Activated CD8-positive, alpha-beta memory T cell treated with anti-CD3 and anti-CD28 coated beads, Interleukin-2, amount 10 ng/mL, durations not matched to agents 7 days and 5 days (primary cell): ENCODE data around the gene GLRX. TPM values are rescaled to one million over a fixed set of nuclear protein-coding genes. Genes with fewer than 3 reads are reported as not detected.
A peak's percentile ranks its signal among the peaks of the same experiment; 100 is the strongest.

Experiments used
- ATAC-seq: fragments of 150-1000 bp; cut with Tn5 transposase; one replicate; pipeline ENCODE4 v1.10.0; 2021; ENCODE audit warnings: moderate library complexity
- CTCF ChIA-PET: fragments of 350-600 bp; sonication (Branson Sonifier 250); formaldehyde crosslinking; loops from one replicate; lab custom pipeline; 2021; ENCODE audit warnings: antibody characterized with exemption; lab: Charles Lee
- DNase-seq: peaks from one replicate; pipeline ENCODE4 v3.0.0-alpha.2; 2020
- H3K27ac Mint-ChIP-seq: one replicate; pipeline ENCODE4 v1.8.0; 2021; ENCODE audit warnings: mild to moderate bottlenecking, mixed read lengths
- H3K27me3 Mint-ChIP-seq: one replicate; pipeline ENCODE4 v1.8.0; 2021; ENCODE audit warnings: mixed read lengths
- H3K36me3 Mint-ChIP-seq: one replicate; pipeline ENCODE4 v1.8.0; 2021; ENCODE audit warnings: mild to moderate bottlenecking, mixed read lengths
- H3K4me1 Mint-ChIP-seq: one replicate; pipeline ENCODE4 v1.8.0; 2021; ENCODE audit warnings: mixed read lengths
- H3K4me3 Mint-ChIP-seq: one replicate; pipeline ENCODE4 v1.8.0; 2021; ENCODE audit warnings: mild to moderate bottlenecking, moderate library complexity, mixed read lengths
- H3K9me3 Mint-ChIP-seq: one replicate; pipeline ENCODE4 v1.8.0; 2022; ENCODE audit warnings: low read depth, mixed read lengths
- total RNA-seq, 2 experiments: library from RNA; stranded (reverse); gene quantifications; one replicate each; pipeline ENCODE4 v1.2.3, GENCODE V29; 2021

Gene GLRX
- total RNA-seq, 2 experiments from 2014 or later = 65.3 to 67.1 TPM

DNA sequence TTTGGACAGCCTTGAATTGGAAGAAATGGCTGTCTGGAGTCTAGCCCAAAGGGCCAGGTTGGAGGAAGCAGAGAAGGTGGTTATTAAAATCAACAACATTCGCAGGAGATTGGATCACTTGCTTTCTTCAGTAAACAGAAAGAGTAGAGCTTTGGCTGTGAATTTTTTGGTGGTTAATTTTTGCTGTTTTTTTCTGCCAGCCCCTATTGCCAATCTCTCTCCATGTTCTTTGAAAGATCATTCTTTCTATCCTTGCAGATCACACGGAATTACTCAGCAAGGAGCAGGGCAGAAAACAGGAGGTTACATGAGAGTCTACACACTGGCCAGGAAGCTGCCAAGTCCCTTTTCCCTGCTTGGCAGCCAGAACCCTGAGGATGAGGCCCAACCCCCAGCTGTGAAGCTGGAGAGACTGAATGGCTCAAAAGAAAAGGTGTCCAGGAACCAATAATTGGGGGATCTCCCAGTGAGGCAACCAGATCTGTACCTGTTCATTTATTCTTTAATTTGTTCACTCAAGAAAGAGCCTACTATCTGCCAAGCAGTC lies 13.0 kb downstream of the GLRX start:
- ATAC-seq (no peak), DNase-seq (no peak)
- H3K4me1 Mint-ChIP-seq = peaks cover 55% of the 10 kb centered on the region
- H3K27me3 Mint-ChIP-seq = no peaks in the 10 kb centered on the region
- CTCF ChIA-PET = interaction anchor here (0.9 to 9.8 kb wide), 8 partner anchors 12 to 189 kb away, joined by 3 to 93 read pairs (median 4); partner anchors contain the start of gene GLRX
- peak overlapping the region; percentile 86 for H3K27ac Mint-ChIP-seq
- peak overlapping the region; percentile 28 for H3K4me3 Mint-ChIP-seq
- H3K36me3 Mint-ChIP-seq = peaks cover 16% of the 10 kb centered on the region
- no peaks in the 10 kb centered on the region for H3K9me3 Mint-ChIP-seq

DNA sequence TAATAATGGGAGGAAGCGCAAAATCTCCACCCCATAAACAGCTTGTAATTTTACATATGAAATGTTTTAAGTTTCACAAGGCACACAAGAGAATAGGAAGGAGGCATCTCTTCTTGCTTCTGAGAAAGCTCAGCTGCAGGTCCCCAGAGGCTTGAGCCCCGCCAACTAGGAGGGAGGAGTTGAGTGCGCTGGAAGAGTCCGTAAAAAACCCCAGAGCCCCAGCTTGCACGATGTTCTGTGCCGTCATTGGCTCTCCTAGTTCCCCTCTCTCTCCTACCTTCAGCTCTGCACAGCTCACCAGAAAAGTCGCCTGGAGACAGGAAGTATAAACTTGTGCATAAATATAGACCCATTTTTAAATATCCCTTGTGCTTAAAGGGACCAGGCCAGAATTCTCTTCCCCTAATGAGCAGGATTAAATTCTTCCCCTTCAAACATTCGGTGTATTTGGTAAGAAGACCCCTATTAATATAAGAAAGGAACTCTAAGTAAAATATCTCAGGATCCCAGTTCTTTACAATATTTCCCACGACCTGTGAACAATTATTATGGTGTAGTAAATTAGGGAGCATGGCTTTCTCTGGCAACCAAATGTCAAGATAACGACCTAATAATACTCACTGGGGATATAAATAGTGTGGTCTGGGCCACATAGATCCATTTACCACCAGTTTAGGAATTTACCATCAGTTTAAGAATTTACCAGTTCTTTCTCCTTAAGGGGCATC lies 13.7 kb downstream of the GLRX start:
- Mint-ChIP-seq H3K36me3 (peaks cover 11% of the 10 kb centered on the region), H3K27me3 (no peaks in the 10 kb centered on the region), H3K9me3 (no peaks in the 10 kb centered on the region), H3K27ac (peak overlapping the region; percentile 86), H3K4me3 (peak overlapping the region; percentile 45), H3K4me1 (peaks cover 55% of the 10 kb centered on the region)
- peak; percentile 100 for ATAC-seq
- DNase-seq = peak; percentile 91
- CTCF ChIA-PET = interaction anchor here (0.7 to 9.8 kb wide), 8 partner anchors 13 to 40 kb away, joined by 3 to 93 read pairs (median 4); partner anchors contain the start of gene GLRX

DNA sequence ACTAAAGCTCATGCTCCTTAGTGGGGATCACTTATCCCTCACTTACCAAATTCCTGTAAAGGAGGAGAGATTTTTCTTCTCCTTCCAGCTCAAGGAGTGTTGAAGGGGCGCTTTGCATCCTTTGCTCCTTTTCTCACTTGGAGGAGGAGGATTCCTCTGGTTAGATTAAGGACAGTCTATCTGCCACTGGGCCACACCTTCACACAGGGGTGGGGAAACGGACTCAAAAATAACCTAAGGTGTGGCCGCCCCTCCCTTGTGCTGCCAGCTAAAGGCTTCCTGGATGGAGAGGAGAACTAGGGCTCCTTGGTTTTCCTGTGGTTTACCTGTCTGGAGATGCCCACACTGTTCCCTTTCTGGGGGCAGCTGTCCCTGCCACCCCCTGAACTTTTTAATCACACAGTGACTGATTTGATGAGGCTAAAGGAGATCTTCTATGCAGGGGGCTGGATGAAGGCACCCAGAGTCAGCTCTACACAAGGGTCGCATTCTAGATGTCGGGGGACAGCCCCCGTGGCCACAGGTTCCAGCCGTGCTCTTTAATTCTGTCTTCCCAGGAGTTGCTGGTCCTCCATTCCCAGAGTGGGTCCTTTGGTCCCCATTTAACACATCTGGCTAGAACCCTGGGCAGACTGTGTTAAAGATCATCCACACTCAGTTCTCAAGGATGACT lies 14.4 kb downstream of the GLRX start:
- Mint-ChIP-seq H3K9me3 (no peaks in the 10 kb centered on the region), H3K4me3 (peak overlapping the region; percentile 45), H3K27ac (peak overlapping the region; percentile 86), H3K4me1 (peaks cover 51% of the 10 kb centered on the region), H3K36me3 (peaks cover 7% of the 10 kb centered on the region), H3K27me3 (no peaks in the 10 kb centered on the region)
- DNase-seq (no peak), ATAC-seq (no peak)
- CTCF ChIA-PET = interaction anchor here (0.7 to 9.8 kb wide), 9 partner anchors 14 to 153 kb away, joined by 3 to 93 read pairs (median 3); partner anchors contain the start of gene GLRX

DNA sequence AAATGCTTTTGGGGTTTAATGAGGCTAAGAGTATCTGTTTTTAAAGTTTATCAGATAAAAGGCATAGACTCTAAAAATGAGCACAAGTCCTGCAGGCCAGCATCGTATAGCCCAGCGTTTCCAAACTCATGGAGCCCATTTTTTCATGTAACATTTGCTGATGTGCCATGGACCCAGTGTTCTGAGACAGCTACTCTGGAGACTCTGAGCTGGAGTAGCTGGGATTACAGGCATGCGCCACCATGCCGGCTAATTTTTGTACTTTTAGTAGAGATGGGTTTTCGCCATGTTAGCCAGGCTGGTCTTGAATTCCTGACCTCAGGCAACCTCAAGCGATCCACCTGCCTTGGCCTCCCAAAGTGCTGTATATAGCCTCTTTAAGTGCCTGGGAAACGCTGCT lies 15.8 kb downstream of the GLRX start:
- ATAC-seq (no peak), DNase-seq (no peak)
- Mint-ChIP-seq H3K27me3 (no peaks in the 10 kb centered on the region), H3K4me1 (peaks cover 41% of the 10 kb centered on the region), H3K4me3 (no peak overlapping the region), H3K27ac (no peak overlapping the region), H3K36me3 (peaks cover 4% of the 10 kb centered on the region), H3K9me3 (no peaks in the 10 kb centered on the region)
- CTCF ChIA-PET = interaction anchor here (0.8 to 9.8 kb wide), 3 partner anchors 15 to 37 kb away, joined by 3 to 93 read pairs (median 44); partner anchors contain the start of gene GLRX

DNA sequence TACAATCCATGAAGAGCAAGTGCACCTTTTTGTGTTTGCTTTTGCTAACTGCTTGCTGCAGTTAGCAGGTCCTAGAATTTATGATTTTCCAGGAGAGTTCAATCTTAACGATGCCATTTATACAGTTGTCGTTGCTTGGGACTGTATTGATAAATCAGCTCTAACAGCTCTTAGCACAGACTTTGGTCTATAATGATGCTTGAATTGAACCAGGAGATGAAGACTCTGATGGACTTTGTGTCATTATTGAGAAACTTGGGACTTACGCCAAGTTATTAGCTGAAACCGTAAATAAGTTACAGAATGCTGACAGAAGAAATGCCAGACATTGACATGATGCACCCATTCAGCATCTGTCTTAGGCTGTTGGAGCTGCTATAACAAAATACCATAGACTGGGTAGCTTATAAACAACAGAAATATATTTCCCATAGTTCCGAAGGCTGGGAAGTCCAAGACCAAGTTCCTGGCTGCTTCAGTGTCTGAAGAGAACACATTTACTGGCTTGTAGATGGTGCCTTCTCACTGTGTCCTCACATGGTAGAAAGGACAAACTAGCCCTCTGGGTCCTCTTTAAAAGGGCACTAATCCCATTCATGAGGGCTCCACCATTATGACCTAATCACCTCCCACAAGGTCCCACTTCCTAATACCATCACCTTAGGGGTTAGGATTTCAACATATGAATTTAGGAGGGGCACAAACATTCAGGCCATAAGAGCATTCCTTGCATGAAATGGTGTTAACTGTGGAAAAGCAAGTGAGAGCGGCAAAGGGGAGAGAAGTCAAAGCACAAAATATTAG lies 17.6 kb downstream of the GLRX start:
- Mint-ChIP-seq H3K36me3 (peaks cover 5% of the 10 kb centered on the region), H3K27ac (no peak overlapping the region), H3K9me3 (no peaks in the 10 kb centered on the region), H3K4me3 (no peak overlapping the region), H3K4me1 (peaks cover 23% of the 10 kb centered on the region), H3K27me3 (no peaks in the 10 kb centered on the region)
- CTCF ChIA-PET = interaction anchor here (5.9 to 9.8 kb wide), 2 partner anchors 17 to 23 kb away, joined by 44 to 93 read pairs; partner anchors contain the start of gene GLRX
- no peak for ATAC-seq
- DNase-seq = no peak

DNA sequence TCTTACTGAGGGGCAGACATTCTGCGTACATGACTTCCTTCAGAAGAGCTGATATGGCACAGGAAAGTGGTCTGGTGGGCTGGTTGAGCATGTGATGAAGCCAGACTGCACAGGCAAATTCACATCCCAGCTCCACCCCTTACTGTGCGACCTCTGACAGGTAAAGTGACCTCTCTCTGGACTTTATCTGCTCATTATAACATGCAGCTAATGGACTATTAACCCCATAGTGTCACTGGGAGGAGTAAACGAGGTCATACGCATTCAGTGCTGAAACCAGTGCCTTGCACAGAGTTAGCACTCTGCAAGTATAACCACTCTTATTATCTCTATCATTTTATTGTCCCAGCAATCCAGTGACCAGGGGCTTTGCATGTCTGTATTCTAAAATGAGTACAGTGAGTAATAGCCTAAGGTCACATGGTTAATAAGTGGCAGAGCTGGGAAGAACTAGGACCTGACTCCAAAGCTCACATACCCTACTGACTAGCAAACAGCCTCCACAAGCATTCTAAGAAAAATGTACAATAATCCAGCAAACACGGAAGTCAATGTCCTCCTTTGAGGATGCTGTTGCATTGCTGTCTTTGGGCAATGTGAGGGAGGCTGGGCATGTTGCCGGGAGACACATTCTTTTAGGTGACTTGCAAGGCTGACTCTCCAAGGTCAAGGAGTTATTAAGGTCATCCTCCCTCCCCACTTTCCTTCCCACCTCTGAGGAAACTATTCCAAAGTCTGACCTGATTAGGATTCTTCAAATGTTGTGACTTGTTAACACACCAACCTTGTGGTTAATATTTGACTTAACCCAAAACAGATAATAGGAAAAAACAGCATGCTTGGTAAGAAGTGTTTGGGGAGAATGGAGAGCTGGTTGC lies 19.0 kb downstream of the GLRX start:
- Mint-ChIP-seq H3K9me3 (no peaks in the 10 kb centered on the region), H3K27ac (no peak overlapping the region), H3K4me1 (peaks cover 15% of the 10 kb centered on the region), H3K36me3 (peaks cover 5% of the 10 kb centered on the region), H3K4me3 (no peak overlapping the region), H3K27me3 (no peaks in the 10 kb centered on the region)
- ATAC-seq (no peak), DNase-seq (no peak)
- CTCF ChIA-PET = interaction anchor here (1.6 to 9.8 kb wide), 3 partner anchors 18 to 22 kb away, joined by 6 to 93 read pairs (median 44); partner anchors contain the start of gene GLRX

DNA sequence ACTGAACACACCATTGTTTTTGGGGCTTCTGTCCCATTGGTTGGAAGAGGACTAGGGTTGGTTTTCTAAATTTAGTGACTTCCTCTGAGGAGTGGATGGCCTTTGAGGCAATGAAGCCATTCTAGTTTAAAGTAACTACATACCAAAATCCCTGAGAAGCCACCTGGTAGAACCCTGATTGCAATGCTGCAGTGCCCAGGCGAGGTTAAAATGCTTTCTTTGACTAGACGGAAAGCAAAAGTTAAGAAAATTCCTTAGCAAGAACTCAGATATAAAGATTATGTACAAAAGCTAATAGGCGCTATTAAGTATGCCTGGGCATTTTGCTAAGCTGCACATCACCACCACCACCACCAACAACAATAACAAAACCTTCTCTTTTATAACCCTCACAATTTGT lies 20.6 kb downstream of the GLRX start:
- ATAC-seq = no peak
- CTCF ChIA-PET = interaction anchor here (1.0 to 1.6 kb wide), 3 partner anchors 16 to 46 kb away, joined by 3 to 6 read pairs (median 3); no protein-coding TSS in a partner anchor
- H3K27ac Mint-ChIP-seq = no peak overlapping the region

DNA sequence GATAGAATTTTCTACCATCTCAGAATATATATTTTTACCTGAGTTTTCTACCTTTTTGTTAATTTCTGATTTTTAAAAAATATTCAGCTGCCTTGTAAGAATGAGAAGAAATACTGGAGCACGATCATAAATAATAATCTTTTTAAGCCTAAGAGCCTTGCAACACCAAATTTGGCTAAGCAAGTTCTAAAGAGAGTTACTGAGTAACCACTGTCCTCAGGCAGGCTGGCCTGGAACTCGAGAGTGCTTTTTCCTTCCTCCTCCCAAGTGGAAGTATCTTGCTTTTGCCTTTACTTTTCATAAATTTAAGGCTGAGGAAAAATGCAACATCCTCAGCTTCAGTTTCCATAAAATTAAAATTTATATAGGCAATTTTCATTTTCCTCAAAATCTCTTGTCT lies 21.0 kb downstream of the GLRX start:
- H3K4me1 Mint-ChIP-seq = peaks cover 7% of the 10 kb centered on the region
- ATAC-seq = no peak
- H3K27me3 Mint-ChIP-seq = no peaks in the 10 kb centered on the region
- DNase-seq = no peak
- H3K36me3 Mint-ChIP-seq = peaks cover 5% of the 10 kb centered on the region
- CTCF ChIA-PET = interaction anchor here (1.0 to 1.3 kb wide), 3 partner anchors 17 to 47 kb away, joined by 3 read pairs; no protein-coding TSS in a partner anchor
- H3K27ac Mint-ChIP-seq = no peak overlapping the region
- H3K4me3 Mint-ChIP-seq = no peak overlapping the region
- no peaks in the 10 kb centered on the region for H3K9me3 Mint-ChIP-seq

More for the DNA sequence above, 20.6 kb downstream of the GLRX start:
- peaks cover 5% of the 10 kb centered on the region for H3K36me3 Mint-ChIP-seq
- peaks cover 7% of the 10 kb centered on the region for H3K4me1 Mint-ChIP-seq
- DNase-seq = no peak
- H3K4me3 Mint-ChIP-seq = no peak overlapping the region
- H3K27me3 Mint-ChIP-seq = no peaks in the 10 kb centered on the region
- H3K9me3 Mint-ChIP-seq = no peaks in the 10 kb centered on the region

DNA sequence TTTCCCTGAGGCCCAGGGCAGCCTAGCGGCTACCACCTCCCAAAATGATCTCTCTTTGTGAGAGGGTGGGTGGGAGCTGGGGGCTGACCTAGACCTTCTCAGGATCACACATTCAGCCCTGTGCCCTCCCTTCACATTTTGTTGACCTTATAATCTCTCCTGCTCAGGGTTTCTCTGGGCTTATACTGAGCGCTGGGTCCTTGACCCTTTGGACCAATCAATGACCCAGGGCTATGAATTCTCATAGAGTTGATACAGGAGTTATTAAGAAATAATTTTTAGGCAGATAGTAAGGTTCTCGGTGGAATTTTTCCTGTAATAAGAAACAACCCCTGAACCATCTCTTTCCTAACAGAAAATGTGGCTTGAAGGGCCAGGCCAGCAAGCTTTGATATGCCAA lies 22.0 kb downstream of the GLRX start:
- ATAC-seq (no peak), DNase-seq (no peak)
- H3K36me3 Mint-ChIP-seq = peaks cover 5% of the 10 kb centered on the region
- H3K27me3 Mint-ChIP-seq = no peaks in the 10 kb centered on the region
- no peaks in the 10 kb centered on the region for H3K9me3 Mint-ChIP-seq
- no peak overlapping the region for H3K27ac Mint-ChIP-seq
- H3K4me3 Mint-ChIP-seq = no peak overlapping the region
- CTCF ChIA-PET = interaction anchor here (1.1 to 1.9 kb wide), 2 partner anchors 19 kb away, joined by 3 to 9 read pairs; no protein-coding TSS in a partner anchor
- H3K4me1 Mint-ChIP-seq = peaks cover 7% of the 10 kb centered on the region

DNA sequence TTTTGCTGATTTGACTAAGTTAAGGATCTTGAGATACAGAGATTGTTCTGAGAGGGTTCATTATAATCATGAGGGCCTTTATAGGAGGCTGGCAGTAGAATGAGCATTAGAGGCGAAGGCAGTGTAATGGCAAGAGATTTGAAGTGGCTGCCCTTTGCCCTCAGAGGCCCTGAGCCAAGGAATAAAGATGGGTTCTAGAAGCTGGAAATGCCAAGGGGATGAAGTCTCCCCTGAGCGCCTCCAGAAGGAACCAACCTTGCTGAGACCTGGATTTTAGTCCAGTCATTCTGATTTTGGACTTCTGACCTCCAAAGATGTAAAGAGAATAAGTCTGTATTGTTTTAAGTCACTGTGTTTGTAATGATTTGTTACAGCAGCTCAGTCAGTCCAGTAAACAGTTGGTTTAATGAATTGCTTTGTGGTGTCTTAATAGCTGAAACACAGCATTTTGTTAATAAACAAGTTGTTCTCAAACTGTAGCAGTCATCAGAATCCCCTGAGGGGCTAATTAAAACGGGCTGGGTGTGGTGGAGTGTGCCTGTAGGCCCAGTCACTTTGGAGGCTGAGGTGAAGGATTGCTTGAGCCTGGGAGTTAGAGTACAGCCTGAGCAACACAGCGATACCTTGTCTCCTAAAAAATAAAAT lies 23.2 kb downstream of the GLRX start:
- CTCF ChIA-PET = interaction anchor here (1.9 kb wide), 1 partner anchor 18 kb away, joined by 9 read pairs; no protein-coding TSS in a partner anchor

DNA sequence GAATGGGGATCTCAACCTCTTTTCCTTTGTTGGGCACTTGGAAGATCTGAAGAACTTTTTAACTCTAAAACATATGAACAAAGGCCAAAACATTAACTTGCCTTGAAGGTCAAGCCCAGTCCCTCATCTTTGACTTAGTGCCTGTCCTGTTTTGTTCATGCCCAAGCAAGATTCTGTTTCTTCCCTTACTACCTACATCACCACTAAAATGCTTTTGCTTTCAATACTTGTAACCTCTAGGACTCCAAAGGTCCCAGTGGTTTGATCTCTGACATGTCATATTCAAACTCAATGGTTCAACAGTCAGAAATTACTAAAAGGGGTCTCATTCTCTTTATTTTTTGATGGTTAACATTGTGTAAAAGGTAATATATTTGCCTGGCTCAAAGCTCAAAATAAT lies 24.0 kb downstream of the GLRX start:
- Mint-ChIP-seq H3K4me3 (no peak overlapping the region), H3K27me3 (no peaks in the 10 kb centered on the region)
- CTCF ChIA-PET = interaction anchor here (1.9 kb wide), 1 partner anchor 17 kb away, joined by 9 read pairs; no protein-coding TSS in a partner anchor

More for the DNA sequence above, 23.2 kb downstream of the GLRX start:
- peaks cover 3% of the 10 kb centered on the region for H3K36me3 Mint-ChIP-seq
- no peak for ATAC-seq
- no peaks in the 10 kb centered on the region for H3K9me3 Mint-ChIP-seq
- H3K27me3 Mint-ChIP-seq = no peaks in the 10 kb centered on the region
- no peak for DNase-seq
- peaks cover 7% of the 10 kb centered on the region for H3K4me1 Mint-ChIP-seq
- H3K27ac Mint-ChIP-seq = no peak overlapping the region
- no peak overlapping the region for H3K4me3 Mint-ChIP-seq

More for the DNA sequence above, 24.0 kb downstream of the GLRX start:
- H3K36me3 Mint-ChIP-seq = peaks cover 3% of the 10 kb centered on the region
- no peak overlapping the region for H3K27ac Mint-ChIP-seq
- DNase-seq = no peak
- no peaks in the 10 kb centered on the region for H3K9me3 Mint-ChIP-seq
- ATAC-seq = no peak
- H3K4me1 Mint-ChIP-seq = peaks cover 7% of the 10 kb centered on the region
